PC-3 (cell line): ENCODE results near the gene ABCG4. TPM values are rescaled to one million over a fixed set of nuclear protein-coding genes. Genes with fewer than 3 reads are reported as not detected.

Source experiments
- total RNA-seq: library from RNA; depleted of rRNA; stranded (reverse); fragments of >200 nt; gene quantifications from 2 replicates; pipeline ENCODE4 v1.2.3, GENCODE V29; 2014; rRNA removed

Gene ABCG4
- total RNA-seq, 1 experiment from 2014 or later: 0.15 TPM

Other genes starting within 250 kb of the ABCG4 start
- gene BCL9L, start 223.1 kb upstream of the ABCG4 start, total RNA-seq: 49.7 and 68.2 TPM in 2 replicates
- gene UPK2, start 192.8 kb upstream of the ABCG4 start, total RNA-seq: 0.44 TPM in 1 of 2 replicates, not detected in the other
- gene FOXR1, start 177.3 kb upstream of the ABCG4 start, total RNA-seq: not detected in 2 replicates
- gene CENATAC, start 150.9 kb upstream of the ABCG4 start, total RNA-seq: 83.5 and 88.0 TPM in 2 replicates
- gene RPS25, start 130.7 kb upstream of the ABCG4 start, total RNA-seq: 813 and 931 TPM in 2 replicates
- 129 and 150 TPM in 2 replicates for gene TRAPPC4, start 130.3 kb upstream of the ABCG4 start, total RNA-seq
- gene SLC37A4, start 118.2 kb upstream of the ABCG4 start, total RNA-seq: 31.4 and 35.4 TPM in 2 replicates
- 168 and 208 TPM in 2 replicates for gene HYOU1, start 91.8 kb upstream of the ABCG4 start, total RNA-seq
- 48.3 and 48.7 TPM in 2 replicates for gene VPS11, start 81.2 kb upstream of the ABCG4 start, total RNA-seq
- 9.3 and 22.5 TPM in 2 replicates for gene HMBS, start 64.2 kb upstream of the ABCG4 start, total RNA-seq
- 68.0 and 82.4 TPM in 2 replicates for gene DPAGT1, start 47.2 kb upstream of the ABCG4 start, total RNA-seq
- 16.8 and 17.2 TPM in 2 replicates for gene C2CD2L, start 41.7 kb upstream of the ABCG4 start, total RNA-seq
- 14.7 and 24.7 TPM in 2 replicates for gene HINFP, start 27.5 kb upstream of the ABCG4 start, total RNA-seq
- 16.8 and 17.2 TPM in 2 replicates for gene NLRX1, start 19.7 kb downstream of the ABCG4 start, total RNA-seq
- 0.87 TPM in 1 of 2 replicates, not detected in the other for gene NHERF4, start 36.4 kb downstream of the ABCG4 start, total RNA-seq
- 11.4 and 15.3 TPM in 2 replicates for gene CBL, start 57.3 kb downstream of the ABCG4 start, total RNA-seq
- 124 and 162 TPM in 2 replicates for gene MCAM, start 168.1 kb downstream of the ABCG4 start, total RNA-seq
- gene RNF26, start 185.5 kb downstream of the ABCG4 start, total RNA-seq: 22.9 and 34.5 TPM in 2 replicates
- gene C1QTNF5, start 191.8 kb downstream of the ABCG4 start, total RNA-seq: 2.0 and 2.6 TPM in 2 replicates
- gene MFRP, start 197.7 kb downstream of the ABCG4 start, total RNA-seq: not detected in 2 replicates
- 0.92 and 1.8 TPM in 2 replicates for gene USP2, start 232.6 kb downstream of the ABCG4 start, total RNA-seq